Testis (tissue), 3 donors: Measurements from ENCODE around the gene SPATA20. TPM values are rescaled to one million over a fixed set of nuclear protein-coding genes. Genes with fewer than 3 reads are reported as not detected.

Experiments
- DNase-seq: peaks from one replicate; pipeline ENCODE4 v3.0.0-alpha.2; 2019
- H3K27ac ChIP-seq, 2 donors: fragments of 200-600 bp; sonication (generic); one replicate each; pipeline ENCODE4 v1.5.1; 2019
- H3K27me3 ChIP-seq: fragments of 200-600 bp; sonication (generic); one replicate; pipeline ENCODE4 v1.5.1; 2019
- H3K36me3 ChIP-seq: fragments of 200-600 bp; sonication (generic); one replicate; pipeline ENCODE4 v1.5.1; 2017; ENCODE audit warnings: low read depth; ENCODE audit errors: missing control alignments
- H3K4me1 ChIP-seq: fragments of 200-600 bp; sonication (generic); one replicate; pipeline ENCODE4 v1.5.1; 2019
- H3K4me3 ChIP-seq, 2 donors: fragments of 200-600 bp; sonication (generic); one replicate each; pipeline ENCODE4 v1.5.1; 2017 to 2019
- H3K9me3 ChIP-seq: fragments of 200-600 bp; sonication (generic); one replicate; pipeline ENCODE4 v1.5.1; 2017
- CTCF ChIP-seq, 3 experiments: fragments of 450-650 bp in 2 of 3; fragments of 200-600 bp in 1 of 3; sonication (generic) in 1 of 3; IDR thresholded peaks; one replicate each; pipeline ENCODE4 v1.5.1; 2016 to 2019; ENCODE audit warnings: antibody characterized with exemption in 3 of 3, mild to moderate bottlenecking in 2 of 3, moderate library complexity in 1 of 3
- POLR2A ChIP-seq: fragments of 450-650 bp; IDR thresholded peaks from one replicate; pipeline ENCODE4 v1.6.1; 2017; ENCODE audit warnings: antibody characterized with exemption, mild to moderate bottlenecking, moderate library complexity
- WGBS, 2 donors: methylation state at CpG; one replicate each; pipeline ENCODE4 v1.1.5; 2018; 5-methylcytosine and 5-hydroxymethylcytosine counted together
- intact Hi-C: fragments of 100-400 bp; cut with DNase I; formaldehyde crosslinking; loops from one replicate; pipeline ENCODE4 v1.15.1; 2023; ENCODE audit warnings: low total_unique reads
- polyA plus RNA-seq: library from polyadenylated mRNA; stranded (reverse); fragments of 350-450 nt; fragmentation: Illumina TruSeq; extraction: RNeasy Lipid Tissue Mini Kit (QIAGEN cat#74804); gene quantifications from one replicate; pipeline ENCODE4 v1.2.3, GENCODE V29; 2014; ENCODE audit warnings: low read depth, low replicate concordance; ENCODE audit not compliant: insufficient read depth
- total RNA-seq, 2 donors: library from RNA; depleted of rRNA; stranded (reverse); fragments of >200 nt; gene quantifications; one replicate each; pipeline ENCODE4 v1.2.3, GENCODE V29; 2016

SPATA20 gene
- total and polyA plus RNA-seq, 3 donors from 2014 or later, result 207 to 338 (median 264) TPM

GRCh38 chr17:50532452-50533024, 14.4 kb upstream of the SPATA20 start, which contains the start of gene EPN3:
EPN3 (plus strand) TSS chr17:50532735; CDS start chr17:50536557, 3,822 bp downstream.
- H3K4me1 ChIP-seq, result peaks cover 41% of the 10 kb centered on the region
- no peak for DNase-seq
- H3K9me3 ChIP-seq, result no peaks in the 10 kb centered on the region
- no peaks in the 10 kb centered on the region for H3K36me3 ChIP-seq
- no peaks in the 10 kb centered on the region for H3K27me3 ChIP-seq
- no peak within 1 kb of the TSS for H3K27ac ChIP-seq
- intact Hi-C loops, result no loop called here
- peak within 1 kb of the TSS in 1 of 2 donors; percentile 10 for H3K4me3 ChIP-seq
- WGBS, 2 donors, result 15 to 33% methylated on average over 5 to 20 of the region's 21 CpGs
- TF ChIP-seq POLR2A, result no peak
- TF ChIP-seq CTCF (IDR thresholded peaks at IDR 0.05), result no peak

- Histone ChIP-seq H3K27me3 (no peaks in the 10 kb centered on the region), H3K9me3 (no peaks in the 10 kb centered on the region), H3K36me3 (no peaks in the 10 kb centered on the region), H3K4me3 (no peak overlapping the region), H3K4me1 (peaks cover 43% of the 10 kb centered on the region), H3K27ac (no peak overlapping the region)
- no peak for DNase-seq
- 23 to 31% methylated on average over 2 to 5 of the region's 5 CpGs for WGBS, 2 donors
- TF ChIP-seq POLR2A (no peak), CTCF (IDR thresholded peaks at IDR 0.05) (no peak)
- intact Hi-C loops, result no loop called here
Measured at GRCh38 chr17:50533185-50533584, 13.8 kb upstream of the SPATA20 start.

GRCh38 chr17:50533720-50534148, 13.2 kb upstream of the SPATA20 start:
- no peak for TF ChIP-seq POLR2A
- no peak for TF ChIP-seq CTCF (IDR thresholded peaks at IDR 0.05)
- H3K4me3 ChIP-seq, result no peak overlapping the region
- H3K4me1 ChIP-seq, result peaks cover 49% of the 10 kb centered on the region
- 12 to 31% methylated on average over 17 of the region's 17 CpGs for whole genome bisulfite sequencing, 2 donors
- H3K9me3 ChIP-seq, result no peaks in the 10 kb centered on the region
- peak overlapping the region in 1 of 2 donors; percentile 33 for H3K27ac ChIP-seq
- no peaks in the 10 kb centered on the region for H3K36me3 ChIP-seq
- H3K27me3 ChIP-seq, result no peaks in the 10 kb centered on the region
- peak; percentile 97 for DNase-seq
- intact Hi-C loops, result no loop called here

GRCh38 chr17:50534222-50534978, 12.6 kb upstream of the SPATA20 start:
- Histone ChIP-seq H3K27ac (peak overlapping the region in 1 of 2 donors; percentile 33), H3K9me3 (no peaks in the 10 kb centered on the region), H3K36me3 (no peaks in the 10 kb centered on the region), H3K27me3 (no peaks in the 10 kb centered on the region), H3K4me1 (peaks cover 50% of the 10 kb centered on the region), H3K4me3 (no peak overlapping the region)
- TF ChIP-seq POLR2A (no peak), CTCF (IDR thresholded peaks at IDR 0.05) (no peak)
- intact Hi-C loops, result no loop called here
- WGBS, 2 donors, result 51 to 76% methylated on average over 13 to 24 of the region's 24 CpGs
- no peak for DNase-seq
